ENCODE measurements around the gene TJP1.
"Not testable (repeated sequence)": the region's sequence is repeated elsewhere in the genome, so short reads cannot be mapped to it uniquely, and the experiment has no call there.

TJP1 gene

DNA sequence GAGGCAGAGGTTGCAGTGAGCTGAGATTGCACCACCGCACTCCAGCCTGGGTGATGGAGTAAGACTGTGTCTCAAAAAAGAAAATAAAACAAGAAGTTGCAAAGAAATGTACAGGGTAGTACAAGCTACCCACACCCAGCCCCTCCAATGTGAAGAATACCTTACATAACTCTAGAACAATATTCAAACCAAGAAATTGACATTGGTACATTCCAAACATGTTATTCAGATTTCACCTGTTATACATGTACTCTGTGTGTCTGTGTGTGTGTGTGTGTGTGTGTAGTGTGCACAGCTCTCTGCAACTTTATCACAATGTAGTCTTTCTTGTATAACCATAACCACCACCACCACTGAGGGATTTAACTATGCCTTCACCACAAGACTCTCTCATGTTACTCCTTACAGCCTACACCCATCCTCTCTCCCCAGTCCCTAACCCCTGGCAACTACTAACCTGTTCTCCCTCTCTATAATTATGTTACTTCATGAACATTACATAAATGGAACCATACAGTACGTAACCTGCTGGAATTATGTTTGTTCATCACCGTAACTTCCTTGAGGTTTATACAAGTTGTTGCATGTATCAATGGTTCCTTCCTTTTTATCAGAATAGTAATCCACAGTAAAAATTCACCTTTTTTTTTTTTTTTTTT, 16.2 kb upstream of the TJP1 start:
- no peak for DNase-seq (ENCODE audit: low read depth)

DNA sequence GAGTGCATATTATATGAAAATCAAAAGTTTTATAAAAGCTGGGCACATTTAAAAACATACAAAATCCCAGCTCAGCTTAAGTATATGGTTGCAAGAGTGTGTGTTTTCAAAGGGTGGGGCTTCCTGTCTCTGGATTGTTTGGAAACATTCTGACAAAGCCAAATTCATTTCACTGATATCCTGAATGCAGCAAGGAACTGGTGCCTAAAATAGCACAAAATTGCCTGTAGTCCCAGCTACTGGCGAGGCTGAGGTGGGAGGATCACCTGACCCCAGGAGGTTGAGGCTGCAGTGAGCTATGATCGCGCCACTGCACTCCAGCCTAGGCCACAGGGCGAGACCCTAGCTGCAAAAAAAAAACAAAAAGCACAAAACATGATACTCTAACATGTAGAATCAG, 13.0 kb upstream of the TJP1 start:
- no peak for DNase-seq (ENCODE audit: low read depth)

DNA sequence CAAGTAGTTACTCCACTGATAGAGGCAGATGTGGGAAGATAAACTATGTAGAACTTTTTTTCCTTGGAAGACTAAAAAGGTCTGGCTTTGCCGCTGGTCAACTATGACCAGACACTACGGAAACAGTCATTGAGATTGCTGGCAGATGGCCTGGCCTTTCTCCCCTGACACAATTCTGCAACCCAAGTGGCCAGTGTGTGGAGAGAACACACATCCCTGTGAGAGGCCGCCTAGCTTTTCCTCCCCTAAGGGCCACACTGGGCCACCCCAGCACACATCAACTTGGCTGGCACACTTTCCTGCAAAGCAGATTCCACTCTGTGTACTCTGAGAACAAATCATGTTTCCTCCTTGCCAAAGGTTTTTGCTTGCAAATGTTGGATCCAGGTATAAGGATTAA, 10.4 kb upstream of the TJP1 start:
- no peak for DNase-seq (ENCODE audit: low read depth)

DNA sequence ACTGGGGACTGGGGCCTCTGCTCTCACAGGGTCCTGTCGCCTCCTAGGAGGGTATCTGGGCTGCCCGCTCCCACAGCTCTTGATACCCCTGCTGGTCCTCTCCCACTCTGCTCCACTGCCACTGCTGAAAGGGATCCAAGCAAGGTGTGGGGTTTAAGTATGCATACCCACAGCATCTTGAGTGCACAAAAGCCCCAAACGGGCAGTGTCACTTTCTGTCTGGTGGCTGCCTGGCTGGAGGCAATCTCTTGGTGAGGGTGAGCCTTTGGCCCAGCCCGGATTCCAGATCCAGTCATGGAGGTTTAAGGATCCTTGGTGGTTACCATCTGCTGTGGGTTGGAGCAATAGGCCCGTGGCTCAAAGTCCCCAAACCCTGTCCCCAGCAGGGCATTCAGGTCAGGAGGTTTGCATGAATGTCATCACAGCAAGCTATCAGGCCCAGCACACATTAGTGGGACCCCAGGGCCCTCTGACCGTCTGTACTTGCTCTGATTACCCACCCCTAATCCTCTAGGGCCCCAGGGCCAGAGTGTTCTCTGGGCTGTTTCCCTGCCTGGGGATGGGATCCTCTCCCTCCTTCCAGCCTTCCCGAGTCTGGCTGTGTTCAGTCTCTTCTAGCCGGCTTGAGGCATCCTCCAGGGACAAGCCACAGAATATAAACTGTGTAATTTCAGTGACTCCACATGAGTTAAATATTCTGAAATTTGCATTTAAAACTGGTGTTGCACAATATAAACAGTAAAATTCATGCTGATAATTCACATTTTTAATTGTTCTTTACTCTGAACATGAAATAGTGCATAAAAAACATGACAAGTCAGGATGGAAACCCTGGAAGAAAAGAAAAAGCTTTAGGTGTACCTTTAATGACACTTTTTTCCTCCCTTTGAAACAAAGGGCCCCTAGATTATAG, 4.9 kb upstream of the TJP1 start:
- no peak for DNase-seq (ENCODE audit: low read depth)

DNA sequence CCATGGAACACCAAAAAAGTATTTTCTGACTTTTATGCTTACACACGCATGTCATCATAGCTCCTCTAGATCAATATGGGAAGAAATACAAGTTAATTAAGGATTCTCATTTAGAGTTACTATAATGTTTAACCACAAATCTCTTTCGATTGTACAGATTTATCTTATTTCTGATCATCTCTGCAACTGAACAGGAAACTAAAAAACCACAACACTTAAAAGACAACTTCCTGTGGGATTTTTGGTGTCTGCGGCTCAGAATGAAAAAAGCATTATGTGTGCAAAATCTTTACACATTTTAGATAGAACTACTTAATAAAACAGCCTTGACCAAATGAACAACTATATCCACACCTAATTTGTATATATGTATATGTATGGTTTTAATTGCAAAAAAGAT, 3.0 kb upstream of the TJP1 start:
- no peak for DNase-seq (ENCODE audit: low read depth)

- peak; percentile 53 for DNase-seq (ENCODE audit: low read depth)
These were observed 604 bp upstream of the TJP1 start for GRCh38 chr15:29822684-29823459.

- peak; percentile 58 for DNase-seq (ENCODE audit: low read depth)
These were observed 710 bp downstream of the TJP1 start for GRCh38 chr15:29821416-29822099.

GRCh38 chr15:29820394-29821154, 1.7 kb downstream of the TJP1 start:
- no peak for DNase-seq (ENCODE audit: low read depth)

DNA sequence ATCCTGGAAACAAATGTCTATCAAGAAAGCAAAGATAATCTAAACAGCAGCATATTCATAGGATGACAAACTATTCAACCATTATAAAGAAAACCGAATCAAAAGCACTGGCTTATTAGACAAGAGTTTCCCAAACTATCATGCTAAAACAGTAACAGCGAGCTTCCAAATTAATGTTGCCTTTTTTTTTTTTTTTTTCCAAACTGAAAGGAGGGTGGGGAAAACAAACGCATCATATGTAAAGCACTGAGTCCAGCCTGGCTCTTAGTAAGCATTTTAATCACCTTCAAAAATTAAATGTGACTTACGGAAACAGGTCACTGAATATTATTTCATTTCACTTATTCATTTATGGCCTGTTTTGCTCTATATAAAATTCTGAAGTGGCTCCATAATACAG, 2.3 kb downstream of the TJP1 start:
- DNase-seq (ENCODE audit: low read depth): no peak

- no peak for DNase-seq (ENCODE audit: low read depth)
These were observed 4.1 kb downstream of the TJP1 start for GRCh38 chr15:29818141-29818540.

DNA sequence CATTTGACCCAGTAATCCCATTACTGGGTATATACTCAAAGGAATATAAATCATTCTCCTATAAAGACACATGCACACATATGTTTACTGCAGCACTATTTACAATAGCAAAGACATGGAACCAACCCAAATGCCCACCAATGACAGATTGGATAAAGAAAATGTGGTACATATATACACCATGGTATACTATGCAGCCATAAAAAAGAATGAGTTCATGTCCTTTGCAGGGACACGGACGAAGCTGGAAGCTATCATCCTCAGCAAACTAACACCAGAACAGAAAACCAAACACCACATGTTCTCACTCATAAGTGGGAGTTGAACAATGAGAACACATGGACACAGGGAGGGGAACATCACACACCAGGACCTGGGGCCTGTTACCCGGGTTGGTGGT, 4.8 kb downstream of the TJP1 start:
- DNase-seq (ENCODE audit: low read depth): not testable (repeated sequence)

- no peak for DNase-seq (ENCODE audit: low read depth)
These were observed 7.1 kb downstream of the TJP1 start for GRCh38 chr15:29815000-29815710.

DNA sequence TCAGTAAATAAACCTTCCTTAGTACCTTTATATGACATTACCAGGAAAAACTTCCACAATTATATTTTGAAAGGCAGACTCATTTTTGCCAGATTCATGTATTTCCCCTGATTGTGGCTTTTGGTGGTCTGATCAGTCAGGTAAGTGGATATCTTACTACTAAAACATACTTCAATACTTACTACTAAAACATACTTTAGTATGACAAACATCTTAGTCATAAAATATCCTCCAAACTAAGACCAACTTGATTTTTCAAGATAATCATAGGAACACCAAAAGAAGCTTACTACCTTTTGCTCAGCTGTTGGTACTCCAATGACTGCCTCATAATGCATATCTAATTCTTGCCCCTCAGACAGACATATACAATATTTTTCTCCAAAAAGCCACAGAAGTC, 9.3 kb downstream of the TJP1 start:
- DNase-seq (ENCODE audit: low read depth): no peak

- DNase-seq (ENCODE audit: low read depth): no peak
These were observed 9.9 kb downstream of the TJP1 start for GRCh38 chr15:29812384-29812694.

DNA sequence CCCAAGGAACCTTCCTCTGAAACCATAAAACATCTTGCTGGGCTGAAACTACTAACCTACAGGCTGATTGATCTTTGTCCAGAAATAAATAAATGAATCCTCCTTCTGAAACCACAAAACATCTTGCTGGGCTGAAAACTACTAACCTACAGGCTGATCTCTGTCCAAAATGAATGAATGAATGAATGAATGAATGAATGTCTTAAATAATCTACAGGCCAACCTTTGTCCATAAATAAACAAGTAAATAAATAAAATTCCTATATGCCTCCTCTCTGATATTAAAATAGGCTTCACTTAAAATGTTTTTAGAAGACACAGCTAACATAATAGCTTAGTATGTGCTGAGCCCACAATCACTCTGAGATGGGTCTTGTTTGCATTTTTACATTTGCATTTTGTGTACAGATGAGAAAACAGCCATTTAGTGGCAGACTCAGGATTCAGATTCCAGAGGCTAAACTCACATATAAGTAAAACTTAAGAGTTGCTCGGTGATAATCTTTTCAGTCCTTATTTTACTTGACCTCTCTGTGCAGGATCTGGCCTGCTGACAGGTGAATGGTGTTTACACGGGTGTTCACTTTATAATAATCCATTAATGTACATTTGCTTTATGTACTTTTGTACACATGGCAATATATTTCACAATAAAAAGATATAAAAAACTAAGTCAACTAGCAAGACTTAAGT, 10.4 kb downstream of the TJP1 start:
- no peak for DNase-seq (ENCODE audit: low read depth)

DNA sequence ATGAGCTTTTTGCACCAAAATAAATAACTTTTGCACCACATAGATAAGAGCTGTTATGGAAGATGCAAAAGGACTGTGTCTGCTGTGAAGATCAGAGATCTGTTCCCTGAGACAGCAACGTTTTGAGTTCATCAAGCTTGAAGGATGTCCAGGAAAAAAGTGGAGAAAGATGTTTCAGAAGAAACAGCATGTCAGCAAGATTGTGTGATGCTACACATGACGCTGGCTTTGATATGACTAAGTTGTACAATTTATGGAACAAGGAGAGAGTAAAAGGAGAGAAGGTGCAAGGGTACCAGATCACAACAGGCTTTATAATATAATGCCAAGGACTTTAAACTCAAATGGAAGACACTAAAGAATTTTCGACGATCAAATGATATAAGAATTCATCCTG, 16.6 kb downstream of the TJP1 start:
- DNase-seq (ENCODE audit: low read depth): no peak

GRCh38 chr15:29805043-29805707, 17.1 kb downstream of the TJP1 start:
- peak; percentile 71 for DNase-seq (ENCODE audit: low read depth)

GRCh38 chr15:29802411-29802810, 19.9 kb downstream of the TJP1 start:
- DNase-seq (ENCODE audit: low read depth): no peak

- no peak for DNase-seq (ENCODE audit: low read depth)
These were observed 21.5 kb downstream of the TJP1 start for GRCh38 chr15:29800491-29801366.
